ENCODE data around the gene PEX11G.

GRCh38 chr19:7505682-7506384, 17.0 kb upstream of the PEX11G start:
- no peak for TF ChIP-seq CTCF (IDR thresholded peaks at IDR 0.05)
- TF ChIP-seq POLR2AphosphoS5 (IDR thresholded peaks at IDR 0.05; ENCODE audit: low read depth, low read length) = no peak
- no peak for TF ChIP-seq SIN3A (IDR thresholded peaks at IDR 0.05; ENCODE audit: borderline replicate concordance, insufficient read depth, low read depth, low read length)
- peak in 1 of 2 experiments; percentile 55; a peak in 1 of 4 replicates for TF ChIP-seq REST (IDR thresholded peaks at IDR 0.05; ENCODE audit: insufficient read depth in 1 of 2, low read depth in 2 of 2, low read length in 1 of 2)
